HPDE6-E6E7 (cell line): ENCODE results near the gene AKT3.
"Not testable (repeated sequence)": the region's sequence is repeated elsewhere in the genome, so short reads cannot be mapped to it uniquely, and the experiment has no call there.

Experiments used
- DNase-seq: peaks from one replicate; pipeline ENCODE4 v3.0.0; 2011; ENCODE audit warnings: missing footprints; ENCODE audit errors: extremely low spot score

Gene AKT3

DNA sequence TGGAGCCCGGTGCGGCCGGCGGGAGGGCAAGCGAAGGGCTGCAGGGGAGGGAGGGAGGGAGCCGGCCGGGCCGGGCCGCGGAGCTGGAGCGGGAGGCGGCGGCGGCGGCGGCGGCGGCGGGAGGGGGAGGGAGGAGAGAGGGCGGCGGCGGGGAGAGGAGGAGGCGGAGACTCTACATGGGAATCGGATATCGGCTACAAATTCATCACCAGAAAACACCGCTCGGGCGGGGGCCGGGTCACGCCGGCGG is at the start of gene AKT3:
AKT3 (minus strand) TSS at position 42 of the 250 bp plus-strand sequence. CDS start 7,073 bp downstream, outside the sequence.
- DNase-seq = peak; percentile 60

DNA sequence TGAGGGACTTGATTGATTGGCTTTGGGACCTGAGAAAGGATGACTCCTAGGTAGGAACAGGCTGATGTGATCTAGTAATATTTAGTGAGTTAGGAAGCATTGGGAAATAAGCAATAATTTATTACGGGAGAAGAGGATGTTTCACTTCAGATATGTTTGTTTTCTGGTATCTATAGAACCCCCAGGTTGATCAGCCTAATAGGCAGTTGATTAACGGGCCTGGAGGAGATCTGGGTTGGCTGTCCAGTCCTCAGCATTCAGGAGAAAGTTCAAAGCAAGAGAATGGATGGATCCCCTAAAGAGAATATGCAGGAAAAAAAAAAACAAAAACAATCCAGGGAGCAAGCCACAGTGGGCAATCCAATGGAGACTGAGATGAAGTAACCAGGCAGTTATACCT is 48.2 kb upstream of the AKT3 start:
- no peak for DNase-seq

DNA sequence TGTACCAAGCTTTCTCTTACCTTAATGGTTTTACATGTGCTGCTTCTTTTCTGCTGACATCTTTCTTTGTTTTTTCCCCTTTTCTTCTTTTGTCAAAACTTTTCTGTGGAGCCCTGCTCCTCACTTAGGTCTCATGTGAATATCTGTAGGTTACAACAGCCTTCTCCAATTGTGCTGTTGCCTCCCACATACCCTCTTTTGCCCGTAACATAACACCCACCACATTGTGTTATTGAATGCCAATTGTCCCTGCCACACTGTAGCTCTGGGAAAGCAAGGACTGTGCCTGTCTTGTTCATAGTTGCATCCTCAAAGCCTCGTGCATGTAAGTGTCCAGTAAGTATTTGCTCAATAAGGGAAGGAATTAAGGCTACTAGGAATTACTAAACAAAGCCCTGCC is 46.3 kb upstream of the AKT3 start:
- DNase-seq = no peak

DNA sequence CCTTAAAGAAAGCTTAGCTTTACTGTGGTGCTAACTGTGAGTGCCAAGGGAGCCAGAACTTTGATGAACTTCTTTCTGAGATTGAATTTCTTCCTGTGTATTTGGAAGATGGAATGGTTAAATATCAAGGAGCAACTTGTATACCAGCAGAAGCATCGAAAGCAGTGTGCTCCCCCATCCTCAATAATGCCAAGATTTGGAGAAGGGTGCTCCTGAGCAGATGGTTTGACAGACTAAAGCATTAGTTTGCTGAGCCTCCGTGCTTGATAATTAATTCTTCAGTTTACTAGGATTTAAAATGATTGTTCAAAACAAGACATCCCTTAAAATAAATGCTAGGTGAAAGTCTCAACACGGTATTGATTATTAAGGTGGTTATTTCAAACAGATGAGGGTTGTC is 42.4 kb upstream of the AKT3 start:
- no peak for DNase-seq

DNA sequence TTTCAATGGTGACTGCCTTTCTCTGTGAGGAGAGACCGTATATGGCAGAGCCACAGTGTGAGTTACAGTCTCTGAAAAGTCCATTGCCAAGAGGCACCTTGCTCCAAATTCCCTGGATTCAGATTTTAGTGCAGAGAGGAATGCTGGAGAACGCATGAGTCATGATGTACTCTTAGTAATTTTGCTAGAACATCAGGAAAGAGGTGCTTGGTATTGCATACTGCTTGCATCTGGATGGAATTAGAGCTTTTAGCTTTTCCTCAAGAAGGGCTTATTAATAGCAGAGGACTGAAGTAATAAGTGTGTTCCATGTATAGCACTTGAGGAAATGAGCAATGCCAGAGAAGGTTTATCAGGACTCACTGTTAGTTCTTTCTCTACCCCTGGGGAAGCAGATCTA is 40.5 kb upstream of the AKT3 start:
- no peak for DNase-seq

DNA sequence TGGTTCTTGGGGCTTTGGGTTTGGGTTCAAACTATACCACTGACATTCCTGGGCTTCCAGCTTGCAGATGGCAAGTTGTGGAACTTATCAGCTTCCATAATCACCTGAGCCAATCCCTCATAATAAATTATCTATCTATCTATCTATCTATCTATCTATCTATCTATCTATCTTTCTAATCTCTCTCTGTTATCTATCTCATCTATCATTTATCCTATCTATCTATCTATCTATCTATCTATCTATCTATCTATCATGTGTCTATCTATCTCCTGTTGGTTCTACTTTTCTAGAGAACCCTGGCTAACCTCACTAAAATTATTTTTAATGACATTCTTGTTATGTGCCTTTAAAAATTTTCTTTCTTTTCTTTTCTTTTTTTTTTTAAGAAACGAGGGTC is 35.8 kb upstream of the AKT3 start:
- DNase-seq = no peak

DNA sequence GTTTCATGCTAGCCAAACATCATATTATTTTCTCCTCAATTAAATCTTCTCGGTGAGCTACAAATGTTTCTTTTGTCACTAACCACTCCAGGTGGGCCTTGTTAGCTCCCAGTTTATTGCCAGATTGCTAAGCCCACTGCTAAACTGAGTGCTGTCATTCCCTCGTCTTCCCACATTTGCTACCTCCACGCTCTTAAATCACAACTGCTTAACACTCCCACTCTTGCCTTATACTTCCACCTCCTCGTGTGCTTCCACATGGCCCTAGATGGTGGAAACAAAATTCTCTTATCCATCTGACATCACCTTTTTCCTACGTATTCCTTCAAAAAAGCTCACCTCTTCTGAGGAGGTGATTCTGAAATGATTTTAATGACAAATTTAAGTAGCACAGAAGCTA is 34.6 kb upstream of the AKT3 start:
- DNase-seq = no peak

DNA sequence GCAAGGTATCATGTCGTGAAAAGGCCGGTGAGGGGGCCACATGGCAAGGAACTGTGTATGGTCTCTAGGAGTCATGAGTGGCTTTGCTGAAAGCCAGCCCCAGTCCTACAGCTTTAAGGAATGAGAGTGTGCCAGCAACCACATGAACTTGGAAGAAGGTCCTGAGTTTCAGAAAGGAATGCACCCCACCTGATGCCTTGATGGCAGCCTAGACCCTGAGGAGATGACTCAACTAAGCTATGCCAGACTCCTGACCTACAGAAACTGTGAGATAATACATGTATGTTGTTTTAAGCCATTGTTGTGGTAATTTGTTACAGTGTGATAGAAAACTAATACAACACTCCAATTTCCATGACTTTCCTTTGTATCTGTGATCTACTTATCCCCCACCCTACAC is 33.5 kb upstream of the AKT3 start:
- no peak for DNase-seq

DNA sequence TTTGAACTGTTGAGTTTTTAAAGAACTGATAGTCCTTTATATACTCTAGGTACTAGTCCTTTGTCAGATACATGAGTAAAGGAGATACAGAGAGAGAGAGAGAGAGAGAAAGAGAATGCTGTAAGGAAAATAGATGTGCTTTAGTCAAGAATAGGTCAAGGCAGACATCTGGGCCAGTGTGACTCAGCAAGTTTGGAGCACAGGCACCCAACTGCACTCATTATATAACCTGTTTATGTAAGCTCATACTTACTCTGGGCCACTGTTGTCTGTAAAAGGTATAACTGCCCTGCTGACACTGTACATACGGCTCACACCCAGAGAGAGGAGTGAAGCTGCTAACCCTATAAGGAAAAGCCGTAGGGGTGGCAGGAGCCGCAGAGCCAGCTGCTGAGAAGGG is 32.2 kb upstream of the AKT3 start:
- DNase-seq = no peak

DNA sequence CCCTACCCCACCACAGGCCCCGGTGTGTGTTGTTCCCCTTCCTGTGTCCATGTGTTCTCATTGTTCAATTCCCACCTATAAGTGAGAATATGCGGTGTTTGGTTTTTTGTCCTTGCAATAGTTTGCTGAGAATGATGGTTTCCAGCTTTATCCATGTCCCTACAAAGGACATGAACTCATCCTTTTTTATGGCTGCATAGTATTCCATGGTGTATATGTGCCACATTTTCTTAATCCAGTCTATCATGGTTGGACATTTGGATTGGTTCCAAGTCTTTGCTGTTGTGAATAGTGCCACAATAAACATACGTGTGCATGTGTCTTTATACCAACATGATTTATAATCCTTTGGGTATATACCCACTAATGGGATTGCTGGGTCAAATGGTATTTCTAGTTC is 27.0 kb upstream of the AKT3 start:
- not testable (repeated sequence) for DNase-seq

DNA sequence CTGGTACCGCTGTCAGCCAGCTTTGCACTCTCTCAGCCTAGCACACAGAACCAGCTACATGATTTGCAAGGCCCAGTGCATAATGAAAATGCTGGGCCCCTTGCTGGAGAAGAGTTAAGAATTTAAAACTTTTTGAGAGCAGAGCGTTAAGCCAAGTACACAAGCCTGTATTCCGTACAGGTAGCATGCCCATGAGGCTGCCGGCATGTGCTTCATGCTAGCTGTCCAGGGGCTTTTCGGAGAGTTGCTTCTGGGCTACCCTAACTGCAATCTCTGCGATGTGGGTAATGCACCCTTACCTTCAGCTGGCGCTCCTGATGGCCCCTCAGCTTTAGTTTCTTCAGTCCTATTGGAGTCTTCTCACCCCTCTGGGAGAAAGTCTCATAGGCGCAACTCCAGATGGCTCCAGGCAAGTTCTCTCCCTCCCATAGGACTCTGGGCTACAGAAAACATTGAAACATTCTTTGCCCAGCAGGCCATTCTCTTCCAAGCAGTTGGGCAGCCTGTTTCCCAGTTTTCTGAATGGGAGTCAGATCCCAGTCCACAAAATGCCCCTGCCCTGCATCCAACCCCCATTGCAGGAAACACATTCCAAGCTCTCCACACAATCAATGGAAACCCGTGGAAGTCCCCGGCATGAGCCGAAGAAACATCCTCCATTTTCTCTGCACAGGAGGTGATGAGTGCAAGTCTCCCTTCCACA is 5.7 kb upstream of the AKT3 start:
- DNase-seq = no peak

DNA sequence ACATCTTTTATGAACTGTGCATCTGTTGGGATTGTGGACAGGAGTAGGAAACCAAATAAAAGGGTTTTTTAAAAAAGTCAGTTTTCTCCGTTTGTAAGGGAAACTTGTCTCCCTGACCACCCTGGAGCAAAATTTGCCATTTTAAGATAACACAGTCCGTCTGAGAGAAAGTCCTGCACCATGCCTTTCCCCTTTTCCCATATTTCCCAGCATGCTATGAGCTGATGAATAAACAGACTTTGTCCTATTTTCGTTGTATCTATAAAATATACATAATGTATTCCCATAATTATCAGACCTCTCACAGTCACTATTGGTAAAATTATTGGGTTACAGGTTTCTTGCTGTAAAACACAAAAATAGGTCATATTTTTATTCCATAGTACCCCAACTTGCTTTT is 1.7 kb upstream of the AKT3 start:
- DNase-seq = no peak

DNA sequence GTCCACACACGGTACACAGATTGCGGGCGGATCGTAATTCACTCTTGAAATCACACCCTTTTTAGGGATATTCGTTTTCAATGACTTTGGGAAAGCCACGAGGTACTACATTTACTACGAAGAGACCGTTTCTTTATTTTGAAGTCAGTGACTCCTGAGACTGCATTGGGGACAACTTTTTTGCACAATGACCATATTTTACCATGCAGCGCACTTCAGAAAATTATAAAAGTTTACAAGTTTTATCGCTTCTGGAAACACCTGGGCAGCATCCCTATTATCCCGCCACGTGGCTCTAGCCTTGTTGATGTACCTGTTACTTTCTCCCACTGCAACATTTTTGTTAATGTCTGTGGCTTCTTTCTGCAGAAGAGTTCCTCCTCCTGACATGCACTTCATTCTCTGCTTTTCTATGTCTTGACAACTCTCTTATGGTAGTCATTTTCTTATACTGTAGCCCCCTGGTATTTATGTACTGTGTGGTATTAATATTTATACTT is 1.3 kb upstream of the AKT3 start:
- DNase-seq = no peak

DNA sequence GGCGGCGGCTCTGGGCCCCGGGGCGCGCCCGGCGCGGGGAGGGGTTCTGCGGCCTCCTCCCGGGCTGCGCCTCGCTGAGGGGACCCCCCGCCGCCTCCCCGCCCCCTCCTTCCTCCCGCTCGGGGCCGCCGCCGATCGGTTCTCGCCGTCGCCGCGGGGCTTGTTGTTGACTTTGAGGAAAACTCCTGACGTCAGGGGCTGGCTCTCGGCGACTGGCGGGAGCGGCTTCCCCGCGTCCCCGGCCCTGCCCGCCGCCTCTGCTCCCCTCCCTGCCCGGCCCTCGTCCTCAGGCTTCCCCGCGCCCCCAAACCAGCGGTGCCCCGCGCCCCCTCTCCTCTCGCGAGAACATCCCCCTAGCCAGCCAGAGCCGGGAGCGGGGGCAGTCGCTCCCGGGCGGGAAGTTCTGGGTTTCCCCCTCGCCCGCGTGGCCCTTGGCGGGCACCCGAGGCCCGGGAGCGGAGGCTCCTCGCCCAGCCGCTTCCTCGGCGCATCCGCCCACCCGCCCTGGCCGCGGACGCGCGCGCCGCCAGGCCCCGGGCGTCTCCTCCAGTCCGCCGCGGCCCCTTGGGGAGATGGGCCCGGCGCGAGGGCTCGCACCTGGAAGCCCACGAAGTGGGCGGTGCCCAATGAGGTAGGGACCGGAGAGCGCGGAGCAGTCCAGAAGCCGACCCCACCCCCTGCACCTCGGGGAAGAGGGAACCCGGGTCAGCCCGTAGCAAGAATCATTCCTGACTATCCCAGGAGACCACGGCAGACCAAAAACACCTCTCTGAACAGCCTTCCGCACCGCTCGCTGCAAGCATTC is 611 bp upstream of the AKT3 start:
- DNase-seq = peak; percentile 41

DNA sequence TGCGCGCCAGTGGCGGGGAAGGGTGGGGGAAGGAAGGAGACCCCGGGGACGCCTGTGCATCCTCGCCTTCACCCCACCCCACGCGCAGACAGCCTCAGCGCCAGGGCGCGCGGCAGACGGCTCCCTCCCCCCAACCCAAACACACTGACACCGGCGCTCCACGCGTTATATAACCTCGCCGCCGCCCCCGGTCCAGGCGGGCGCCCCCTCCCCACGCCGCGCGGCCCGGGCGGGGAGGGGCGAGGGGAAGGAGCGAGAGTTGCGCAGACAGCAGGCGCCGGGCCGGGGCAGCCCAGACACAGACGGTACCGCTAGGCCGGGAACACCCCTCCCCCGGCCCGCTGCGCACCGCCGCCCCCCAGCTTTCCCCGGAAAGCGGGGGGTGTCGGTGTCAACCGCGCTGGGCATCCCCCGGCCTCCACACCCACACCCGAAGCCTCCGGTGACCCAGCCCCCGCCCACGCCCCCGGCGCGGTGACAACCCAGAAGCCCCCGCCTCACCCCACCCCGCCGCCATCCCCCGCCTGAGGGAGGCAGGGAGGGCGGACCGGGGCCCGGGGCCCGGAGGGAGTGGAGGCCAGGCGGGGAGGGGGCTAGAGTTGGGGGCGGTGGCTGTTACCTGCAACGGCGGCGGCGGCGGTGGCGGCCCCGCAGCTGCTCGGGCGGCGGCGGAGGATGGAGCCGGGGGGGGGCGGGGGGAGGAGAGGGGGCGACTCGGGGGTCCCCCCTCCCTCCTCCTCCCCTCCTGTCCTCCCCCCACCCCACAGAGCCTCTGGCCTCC is 432 bp downstream of the AKT3 start:
- no peak for DNase-seq

DNA sequence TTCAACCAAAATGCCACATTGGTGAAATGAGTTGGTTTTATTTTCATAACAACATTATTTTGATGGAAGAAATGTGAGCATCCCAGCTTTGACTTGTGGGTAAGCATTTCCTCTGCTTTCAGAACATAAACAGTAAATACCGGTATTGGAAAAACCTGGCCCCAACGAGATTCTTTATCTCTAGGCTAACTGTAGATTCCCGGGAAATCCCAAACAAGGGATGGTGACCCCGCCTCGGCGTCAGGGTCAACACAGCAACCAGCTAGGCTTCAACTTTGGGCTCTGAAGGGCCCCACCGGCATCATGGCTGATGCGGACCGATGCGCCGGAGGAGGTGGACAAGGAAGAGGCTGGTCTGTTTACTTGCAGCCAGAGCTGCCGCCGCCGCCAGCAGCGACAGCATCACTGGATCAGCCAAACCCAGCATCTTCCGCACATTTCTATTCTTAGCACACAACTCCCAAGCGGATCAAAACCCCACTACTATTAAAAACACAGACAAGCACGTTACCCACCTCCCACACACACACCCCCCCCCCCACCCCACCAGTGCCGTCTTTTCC is 1.1 kb downstream of the AKT3 start:
- no peak for DNase-seq

DNA sequence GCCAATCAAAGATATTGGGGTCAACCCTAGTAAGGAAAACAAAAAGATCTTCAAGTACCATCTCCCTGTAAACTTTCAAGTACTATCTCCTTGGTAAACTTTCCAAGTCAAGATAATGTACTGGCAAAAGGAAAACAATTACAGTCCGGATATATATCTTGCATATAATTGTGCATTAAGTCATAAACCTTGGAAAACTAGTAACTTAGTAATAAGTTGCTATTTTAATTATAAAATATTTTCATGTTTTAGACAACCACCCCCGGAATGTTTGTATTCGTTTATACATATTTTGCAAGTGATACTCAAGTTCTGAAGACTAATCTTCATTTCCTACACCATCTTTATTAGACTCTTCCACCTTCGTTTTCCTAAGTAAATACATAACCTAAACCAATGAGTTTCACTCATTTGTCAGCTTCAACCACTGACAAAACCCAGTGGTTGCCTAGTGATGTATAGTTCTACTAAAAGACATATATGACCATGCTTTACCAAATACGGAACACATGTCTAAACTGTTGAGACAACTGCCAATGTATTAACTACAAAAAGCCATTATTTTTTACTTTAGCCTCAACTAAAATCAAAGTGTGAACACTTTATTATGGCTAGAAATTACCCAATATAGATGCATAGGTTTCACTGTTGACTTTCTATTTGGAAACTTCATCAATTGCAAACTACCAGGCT is 1.7 kb downstream of the AKT3 start:
- no peak for DNase-seq

DNA sequence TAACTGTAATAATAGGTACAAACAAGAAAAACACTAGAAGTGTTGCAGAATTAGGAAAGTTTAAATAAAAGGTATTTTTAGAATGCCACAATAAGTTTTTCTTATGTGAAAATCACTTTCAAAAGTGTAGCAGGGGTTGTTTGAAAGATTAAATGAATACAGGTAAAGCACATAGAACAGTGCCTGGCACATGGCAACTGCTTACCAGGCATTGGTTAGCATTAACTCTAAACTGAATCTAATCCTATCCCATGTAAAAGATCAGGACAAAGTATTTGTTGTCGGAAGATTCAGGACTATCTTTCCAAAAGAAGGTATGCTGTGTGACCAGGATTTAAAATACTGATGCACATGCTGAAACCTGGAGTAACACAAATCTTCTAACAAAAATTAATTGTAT is 3.3 kb downstream of the AKT3 start:
- no peak for DNase-seq

DNA sequence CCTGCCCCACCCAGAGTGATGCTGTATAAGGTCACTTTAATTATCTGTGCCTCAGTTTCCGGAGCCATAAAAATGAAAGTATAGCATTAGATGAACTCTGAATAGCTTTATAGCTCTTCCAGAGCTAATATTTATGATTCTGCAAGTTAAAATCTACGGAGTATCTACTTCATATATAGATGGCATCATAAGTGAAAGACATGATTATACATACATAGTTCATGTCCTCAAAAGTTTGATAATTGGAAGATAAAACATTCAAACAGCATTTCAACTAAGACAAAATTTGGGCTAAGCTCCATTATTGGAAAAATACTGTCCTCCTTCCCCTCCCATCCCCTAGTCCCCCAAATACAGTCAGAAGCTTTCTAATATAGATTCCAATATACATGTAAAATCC is 4.2 kb downstream of the AKT3 start:
- no peak for DNase-seq

DNA sequence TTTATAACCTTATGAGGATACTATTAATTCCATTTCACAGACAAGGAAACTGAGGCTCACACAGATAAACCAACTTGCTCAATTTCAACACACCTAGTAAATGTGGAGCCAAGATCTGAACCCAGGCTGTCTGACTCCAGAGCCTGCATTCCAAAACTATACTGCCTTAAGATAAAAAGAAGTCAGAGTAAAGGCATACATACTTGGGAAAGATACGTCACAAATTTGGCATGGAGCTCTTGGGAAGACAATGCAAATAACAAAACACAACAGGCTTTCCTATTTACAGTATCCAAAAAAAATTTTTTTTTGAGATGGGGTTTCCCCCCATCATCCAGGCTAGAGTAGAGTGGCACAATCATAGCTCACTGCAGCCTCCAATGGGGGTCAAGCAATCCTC is 5.9 kb downstream of the AKT3 start:
- no peak for DNase-seq

DNA sequence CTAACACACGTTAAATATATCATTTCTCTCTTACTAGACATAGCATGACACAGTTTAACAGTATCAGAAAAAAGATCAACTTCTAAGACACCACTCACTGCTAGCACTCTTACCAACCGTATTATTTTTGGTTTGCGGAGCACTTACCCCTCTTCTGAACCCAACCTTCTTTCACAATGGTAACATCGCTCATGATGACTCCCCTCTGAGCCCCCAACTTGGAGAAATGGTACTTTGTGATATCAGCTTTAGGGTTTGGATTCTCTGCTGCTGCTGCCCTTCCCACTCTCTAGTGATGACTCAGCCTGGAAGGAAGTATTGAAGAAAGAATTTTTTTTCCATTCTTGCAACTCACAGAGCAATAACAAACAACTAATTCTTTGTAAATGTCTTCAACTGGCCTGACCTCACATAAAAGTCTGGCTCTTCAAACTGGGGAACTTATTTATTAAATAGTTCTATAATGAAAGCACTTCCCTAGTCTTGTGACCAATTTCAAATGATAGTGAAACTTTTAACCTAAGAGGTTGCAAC is 7.0 kb downstream of the AKT3 start:
- peak; percentile 26 for DNase-seq

DNA sequence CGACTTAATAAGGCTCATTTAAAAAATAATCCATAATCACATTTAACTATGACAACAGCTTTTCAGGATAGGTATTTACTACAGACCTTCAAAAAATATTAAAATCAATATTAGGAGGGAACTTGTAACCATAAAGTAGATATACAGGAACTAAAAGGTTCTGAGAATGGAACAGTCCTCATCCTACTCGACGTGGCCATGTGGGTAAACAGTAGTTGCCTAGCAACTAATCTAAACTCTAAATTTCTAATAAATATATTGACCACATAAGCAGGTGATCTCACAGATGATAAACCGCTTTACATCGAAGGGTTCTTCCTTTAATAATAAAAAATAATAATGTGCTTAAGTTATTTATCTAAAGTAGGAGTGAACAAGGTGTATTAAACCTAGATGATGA is 7.9 kb downstream of the AKT3 start:
- DNase-seq = no peak
